Lung (tissue), 12 donors: ENCODE results near the gene METTL27. TPM values are rescaled to one million over a fixed set of nuclear protein-coding genes. Genes with fewer than 3 reads are reported as not detected.
A peak's percentile ranks its signal among the peaks of the same experiment; 100 is the strongest.

Experiments
- ATAC-seq: fragments of 200-7000 bp; cut with Tn5 transposase; one replicate; pipeline ENCODE4 v1.9.1; 2020; ENCODE audit warnings: moderate number of reproducible peaks; ENCODE audit not compliant: insufficient read depth, low FRiP score
- DNase-seq, 3 donors: peaks; one replicate each; pipeline ENCODE4 v3.0.0-alpha.2; 2013 to 2017
- H3K27ac ChIP-seq, 2 donors: one replicate each; pipeline ENCODE4 v1.5.1; 2013; ENCODE audit warnings: mild to moderate bottlenecking in 2 of 2, moderate library complexity in 2 of 2, control low read depth in 1 of 2, inconsistent platforms in 1 of 2, low read depth in 1 of 2, low read length in 1 of 2
- H3K27me3 ChIP-seq, 3 donors: one replicate each; pipeline ENCODE4 v1.5.1; 2013; ENCODE audit warnings: low read length in 2 of 3; ENCODE audit not compliant: control insufficient read depth in 3 of 3, insufficient read depth in 3 of 3
- H3K36me3 ChIP-seq, 4 donors: one replicate each; pipeline ENCODE4 v1.5.1; 2013; ENCODE audit warnings: low read length in 4 of 4, mild to moderate bottlenecking in 1 of 4, moderate library complexity in 1 of 4; ENCODE audit not compliant: control insufficient read depth in 4 of 4, insufficient read depth in 4 of 4
- H3K4me1 ChIP-seq, 5 donors: one replicate each; pipeline ENCODE4 v1.5.1; 2013; ENCODE audit warnings: low read length in 5 of 5, mild to moderate bottlenecking in 2 of 5, moderate library complexity in 1 of 5; ENCODE audit not compliant: control insufficient read depth in 5 of 5, insufficient read depth in 5 of 5
- H3K4me3 ChIP-seq: one replicate; pipeline ENCODE4 v1.5.1; 2013; ENCODE audit warnings: mild to moderate bottlenecking, control low read depth, moderate library complexity
- H3K9ac ChIP-seq, 2 donors: one replicate each; pipeline ENCODE4 v1.5.1; 2013; ENCODE audit warnings: low read length in 2 of 2, control low read depth in 1 of 2; ENCODE audit not compliant: insufficient read depth in 1 of 2
- H3K9me3 ChIP-seq, 4 donors: one replicate each; pipeline ENCODE4 v1.5.1; 2013; ENCODE audit warnings: low read length in 3 of 4, mild to moderate bottlenecking in 1 of 4, moderate library complexity in 1 of 4; ENCODE audit not compliant: control insufficient read depth in 4 of 4, insufficient read depth in 3 of 4
- CTCF ChIP-seq: IDR thresholded peaks from 2 replicates; pipeline ENCODE4 v1.5.1; 2012; ENCODE audit warnings: mild to moderate bottlenecking; ENCODE audit errors: control extremely low read depth, extremely low read depth
- WGBS, 2 donors: extraction: QIAGEN DNeasy Blood & Tissue Kit; methylation state at CpG; one replicate each; pipeline ENCODE4 v1.1.7; 2013; 5-methylcytosine and 5-hydroxymethylcytosine counted together
- polyA plus RNA-seq, 2 donors: library from polyadenylated mRNA; stranded (reverse); fragments of 200-250 nt; gene quantifications; one replicate each; pipeline ENCODE4 v1.2.1, GENCODE V29; 2013
- total RNA-seq, 2 donors: library from RNA; depleted of rRNA in 1 of 2; stranded (reverse); fragments of >200 nt in 1 of 2; gene quantifications; one replicate each; pipeline ENCODE4 v1.2.1, GENCODE V29; 2014 to 2021
- donor health status: control.
- donor health status: control.
- donor health status: Bipolar disorder and iron deficiency.
- donor health status: healthy.
- donor health status: DM: yes; HTN: yes; CAD: no.

The METTL27 gene
- total and polyA plus RNA-seq, 4 donors = 2.3 to 22.1 (median 5.1) TPM

- no peaks in the 10 kb centered on the region for H3K36me3 ChIP-seq
- no peak overlapping the region for H3K9ac ChIP-seq
- H3K4me3 ChIP-seq = no peak overlapping the region
- H3K4me1 ChIP-seq = peaks cover 0 to 34% (median 25%) of the 10 kb centered on the region in 5 donors
- H3K27me3 ChIP-seq = no peaks in the 10 kb centered on the region
- H3K9me3 ChIP-seq = no peaks in the 10 kb centered on the region
- DNase-seq (no peak), ATAC-seq (no peak)
- no peak overlapping the region for H3K27ac ChIP-seq
- WGBS, 2 donors = 95 to 96% methylated on average over 8 of the region's 8 CpGs
- no peak for TF ChIP-seq CTCF
These were observed 34.0 kb upstream of the METTL27 start for GRCh38 chr7:73876361-73876760.

GRCh38 chr7:73872056-73872908 is 30.0 kb upstream of the METTL27 start:
- no peak overlapping the region for H3K4me3 ChIP-seq
- H3K27me3 ChIP-seq = no peaks in the 10 kb centered on the region
- DNase-seq = no peak
- H3K4me1 ChIP-seq = peaks cover 0 to 34% (median 18%) of the 10 kb centered on the region in 5 donors
- TF ChIP-seq CTCF = no peak
- WGBS, 2 donors = 78 to 85% methylated on average over 13 of the region's 13 CpGs
- ATAC-seq = no peak
- H3K36me3 ChIP-seq = no peaks in the 10 kb centered on the region
- peak overlapping the region in 1 of 2 donors; percentile 34 for H3K27ac ChIP-seq
- no peaks in the 10 kb centered on the region for H3K9me3 ChIP-seq
- peak overlapping the region in 1 of 2 donors; percentile 25 for H3K9ac ChIP-seq

- H3K36me3 ChIP-seq = no peaks in the 10 kb centered on the region
- H3K9ac ChIP-seq = no peak overlapping the region
- peak overlapping the region in 1 of 2 donors; percentile 34 for H3K27ac ChIP-seq
- no peaks in the 10 kb centered on the region for H3K27me3 ChIP-seq
- H3K4me3 ChIP-seq = no peak overlapping the region
- peaks cover 0 to 34% (median 12%) of the 10 kb centered on the region in 5 donors for H3K4me1 ChIP-seq
- WGBS, 2 donors = 80 to 87% methylated on average over 20 of the region's 20 CpGs
- ATAC-seq (no peak), DNase-seq (no peak)
- no peak for TF ChIP-seq CTCF
- no peaks in the 10 kb centered on the region for H3K9me3 ChIP-seq
These were observed 29.1 kb upstream of the METTL27 start for GRCh38 chr7:73871163-73872011.
